ELR (cell line): ENCODE results near the gene MX1.

Experiments used
- DNase-seq: peaks from one replicate; pipeline ENCODE4 v3.0.0-alpha.2; 2015; ENCODE audit warnings: low read depth

The MX1 gene

DNA sequence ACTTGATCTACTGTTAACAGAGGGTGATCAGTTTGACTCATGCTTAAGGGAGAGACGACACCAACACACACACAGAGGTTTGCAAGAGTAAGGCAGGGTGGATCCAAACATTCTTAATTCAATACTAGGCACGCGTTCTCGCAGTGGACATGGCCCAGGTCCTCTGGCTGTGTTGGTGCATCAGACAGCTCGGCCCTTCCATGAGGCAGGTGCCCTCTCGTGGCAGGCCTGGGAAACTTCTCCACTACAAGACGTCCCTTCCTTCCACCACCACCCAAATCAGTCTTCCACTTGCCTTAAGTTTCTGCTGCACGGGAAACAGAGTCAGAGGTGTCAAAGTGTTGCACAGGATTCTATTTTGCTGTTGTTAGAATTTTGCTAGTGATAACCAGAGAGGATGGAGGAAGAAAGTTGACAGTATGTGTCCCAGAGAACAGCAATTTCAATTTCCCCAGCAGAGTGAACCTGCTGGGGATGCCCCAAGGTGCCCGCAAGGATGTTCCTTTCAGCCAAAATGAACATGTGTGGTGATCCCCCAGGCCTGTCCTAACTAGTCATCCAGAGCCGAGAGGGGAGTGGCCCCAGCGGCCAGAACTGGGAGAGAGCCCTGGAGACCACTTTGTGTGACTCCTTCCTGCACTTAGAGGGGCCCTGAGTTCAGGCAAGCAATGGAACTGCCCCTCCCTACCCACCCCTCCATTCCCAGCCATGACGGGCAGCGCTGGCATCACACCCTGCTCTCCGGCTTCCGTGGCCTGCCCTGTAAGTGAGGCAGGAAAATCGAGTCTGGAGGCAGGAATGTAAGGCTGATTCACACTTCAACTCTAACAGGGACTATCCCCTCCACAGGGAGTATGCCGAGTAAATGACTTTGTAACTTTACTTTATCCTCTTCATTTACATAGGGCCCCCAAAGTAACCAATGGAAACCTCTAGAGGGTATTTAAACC is 34.8 kb downstream of the MX1 start:
- peak; percentile 54 for DNase-seq

GRCh38 chr21:41465176-41465781 is 39.2 kb downstream of the MX1 start:
- DNase-seq = no peak

DNA sequence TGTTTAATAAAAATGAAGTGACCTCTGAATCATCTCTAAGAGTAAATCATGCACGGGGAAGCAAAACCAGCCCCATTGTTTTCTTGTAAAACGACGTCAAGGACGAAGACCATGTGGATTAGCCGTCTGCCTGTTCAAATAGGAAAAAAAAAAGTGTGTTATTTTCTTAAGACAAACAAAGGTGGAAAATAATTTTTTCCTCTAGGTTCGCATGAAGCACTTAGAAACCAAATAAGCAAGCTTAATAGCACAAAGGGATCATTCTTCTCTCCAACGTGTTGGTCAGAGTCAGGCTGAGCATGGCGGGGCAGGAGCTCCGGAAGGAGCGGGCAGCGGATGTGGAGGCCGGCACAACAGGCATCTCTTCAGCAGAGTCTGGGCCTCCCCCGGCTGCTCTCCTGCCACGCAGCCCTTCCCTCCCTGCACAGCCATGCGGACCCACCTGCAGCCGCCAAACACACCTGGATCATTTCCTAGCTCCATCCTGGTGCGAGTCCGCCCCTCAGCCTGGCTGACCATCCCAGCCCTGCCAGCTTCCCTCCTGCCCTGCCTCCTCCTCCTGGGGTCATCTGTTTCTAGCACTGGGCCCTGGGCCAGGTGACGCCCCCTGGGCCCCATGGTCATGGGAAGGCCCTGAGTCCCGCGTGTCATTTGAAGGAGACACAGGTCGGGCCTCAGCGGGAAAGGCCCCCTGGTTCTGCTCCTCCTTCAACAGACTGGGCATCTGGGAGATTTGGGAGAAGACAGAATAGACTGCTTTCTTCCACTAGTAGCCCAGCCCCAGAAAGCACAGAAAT is 40.2 kb downstream of the MX1 start:
- DNase-seq = no peak

DNA sequence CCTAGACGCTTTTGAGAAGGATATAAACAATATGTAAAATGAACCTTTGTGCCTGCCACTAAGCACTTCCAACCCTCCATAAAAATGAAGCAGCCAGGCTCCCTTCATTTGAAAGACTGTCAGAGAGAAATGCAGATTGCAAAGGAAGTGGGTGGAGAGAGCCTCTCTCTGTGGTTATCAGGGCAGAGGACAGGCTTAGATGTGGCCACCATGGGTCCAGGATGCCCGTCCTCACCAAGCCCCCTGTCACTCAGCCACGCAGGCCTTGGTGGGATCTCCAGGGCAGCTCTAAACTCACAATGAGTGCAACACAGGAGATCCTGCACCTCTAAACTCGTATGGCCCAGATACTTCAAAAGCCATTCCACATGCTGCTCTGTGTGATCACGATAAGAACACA is 44.0 kb downstream of the MX1 start:
- no peak for DNase-seq

DNA sequence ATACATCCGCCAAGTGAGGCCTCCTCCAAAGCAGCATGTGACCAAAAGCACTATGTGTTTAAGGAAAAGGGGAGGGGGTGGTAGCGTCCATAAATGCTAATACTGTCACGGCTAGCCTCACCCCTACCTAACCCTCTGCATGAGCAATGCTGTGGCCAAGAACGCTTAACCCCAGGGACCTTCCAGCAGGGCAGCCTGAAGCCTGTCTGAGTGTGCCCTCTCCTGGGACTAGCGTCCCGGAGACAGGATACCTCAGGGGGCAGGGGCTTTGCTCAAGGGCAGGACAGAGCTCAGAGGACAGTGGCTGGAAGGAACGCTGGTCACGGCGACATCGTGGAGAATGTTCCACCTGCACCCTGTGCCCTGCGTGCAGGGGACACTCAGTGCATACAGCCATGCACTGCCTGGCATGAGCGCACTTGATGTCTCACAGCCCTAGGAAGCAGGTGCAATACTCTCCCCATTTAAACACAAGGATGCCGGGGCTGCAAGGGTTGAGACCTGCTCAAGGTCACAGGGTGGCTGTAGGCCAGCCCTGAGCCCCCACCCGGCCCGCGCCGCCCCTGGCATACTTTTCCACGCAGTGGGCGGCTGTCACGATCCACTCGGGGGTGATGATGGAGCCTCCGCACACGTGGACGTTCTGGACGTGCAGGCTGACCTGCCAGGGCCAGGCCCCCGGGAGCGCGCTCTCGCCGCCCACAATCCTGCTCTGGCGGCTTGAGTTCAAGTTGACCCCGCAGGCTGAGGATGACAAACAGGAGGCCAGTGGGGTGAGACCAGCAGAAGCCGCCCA is 46.9 kb downstream of the MX1 start:
- DNase-seq = no peak

GRCh38 chr21:41475714-41476420 is 49.8 kb downstream of the MX1 start:
- DNase-seq = no peak

DNA sequence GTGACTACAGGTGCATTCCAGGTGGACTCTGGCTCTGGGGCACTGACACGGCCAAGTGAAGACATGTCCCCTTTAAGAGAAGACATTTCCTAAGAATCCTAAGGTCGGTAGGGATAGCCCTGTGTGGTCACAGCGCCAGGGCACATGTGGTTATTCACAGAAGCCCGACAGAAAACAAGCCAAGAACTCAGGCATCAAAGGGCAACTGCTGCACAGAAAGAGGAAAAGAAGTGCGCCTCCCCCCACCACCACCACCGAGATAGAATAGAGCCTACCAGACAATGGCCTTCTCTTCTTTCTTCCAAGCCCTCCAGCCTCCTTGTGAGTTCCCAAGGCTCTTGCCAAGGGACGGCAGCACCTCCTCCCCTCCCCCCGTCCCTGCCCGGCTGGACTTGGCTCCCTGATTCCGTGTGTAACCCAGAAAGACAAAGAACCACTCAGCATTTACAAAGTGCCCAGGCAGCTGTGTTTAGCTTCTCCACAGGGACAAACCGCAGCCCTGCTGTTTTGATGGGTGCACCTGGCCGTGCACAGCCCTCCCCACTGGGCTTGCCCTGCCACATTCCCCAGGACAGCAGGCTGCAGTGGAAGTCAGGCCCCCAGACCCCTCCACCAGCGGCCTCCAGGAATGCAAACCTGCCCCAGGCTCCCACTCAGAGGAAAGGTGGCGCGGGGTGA is 51.7 kb downstream of the MX1 start:
- DNase-seq = no peak

DNA sequence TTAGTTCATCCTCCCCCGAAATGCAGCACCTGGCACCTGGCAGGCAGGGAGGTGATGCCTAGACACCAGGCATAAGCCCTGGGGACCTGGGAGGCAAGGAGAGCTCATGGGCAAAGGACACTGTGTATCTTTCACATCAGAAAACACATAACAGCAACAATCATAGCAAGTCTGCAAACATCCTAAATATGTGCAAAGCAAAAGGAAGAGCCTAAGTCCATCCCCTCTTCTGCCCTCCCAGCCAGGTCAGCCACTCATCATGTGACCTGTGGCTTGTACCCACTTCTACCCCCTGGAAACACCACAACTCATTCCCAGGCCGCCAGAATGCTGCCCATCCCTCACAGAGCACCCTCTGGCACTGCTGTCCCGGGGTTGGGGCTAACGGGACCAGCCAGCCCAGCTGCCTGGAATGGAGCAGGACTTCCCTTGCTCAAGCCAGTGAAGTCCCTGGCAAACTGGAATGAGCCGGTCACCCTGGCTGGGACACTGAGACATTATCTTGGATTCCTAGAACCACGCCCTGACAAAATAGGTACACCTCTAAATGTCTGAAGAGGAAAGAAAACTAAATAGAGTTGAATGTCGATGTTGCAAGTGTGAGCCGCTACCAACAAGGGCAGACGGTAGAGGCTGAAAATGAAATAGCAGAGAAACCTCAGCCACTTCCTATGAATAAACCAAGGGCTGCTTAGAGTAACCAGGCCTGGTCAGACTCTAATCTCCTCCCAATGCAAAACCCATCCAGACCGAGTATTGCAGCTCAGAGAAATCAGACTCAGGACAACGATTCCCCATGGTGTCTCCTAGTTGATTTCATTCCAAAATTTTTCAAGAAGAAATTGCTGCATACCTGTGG is 52.5 kb downstream of the MX1 start:
- DNase-seq = no peak

DNA sequence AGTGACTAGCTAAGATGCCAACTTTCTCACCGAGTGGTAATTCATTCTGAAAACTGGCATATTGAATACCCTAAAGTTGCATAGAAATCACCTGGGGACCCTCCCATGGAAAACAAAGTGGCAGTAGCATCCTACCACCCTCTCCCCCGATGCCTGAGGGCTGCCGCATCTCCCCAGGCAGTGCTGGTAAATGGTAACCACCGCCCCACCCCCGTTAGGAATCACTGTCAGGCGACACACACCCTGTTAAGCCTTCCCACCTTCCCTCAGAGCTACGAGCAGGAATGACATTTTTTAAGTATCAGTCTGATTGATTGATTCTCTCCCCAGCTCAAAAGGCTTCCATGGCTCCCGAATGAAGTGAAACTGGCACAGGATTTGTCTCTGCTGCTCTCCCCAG is 53.6 kb downstream of the MX1 start:
- DNase-seq = no peak

- no peak for DNase-seq
These were observed 54.1 kb downstream of the MX1 start for GRCh38 chr21:41480086-41480690.

- DNase-seq = peak; percentile 37
These were observed 55.2 kb downstream of the MX1 start for GRCh38 chr21:41481191-41481590.

GRCh38 chr21:41482301-41482700 is 56.3 kb downstream of the MX1 start:
- peak; percentile 23 for DNase-seq

DNA sequence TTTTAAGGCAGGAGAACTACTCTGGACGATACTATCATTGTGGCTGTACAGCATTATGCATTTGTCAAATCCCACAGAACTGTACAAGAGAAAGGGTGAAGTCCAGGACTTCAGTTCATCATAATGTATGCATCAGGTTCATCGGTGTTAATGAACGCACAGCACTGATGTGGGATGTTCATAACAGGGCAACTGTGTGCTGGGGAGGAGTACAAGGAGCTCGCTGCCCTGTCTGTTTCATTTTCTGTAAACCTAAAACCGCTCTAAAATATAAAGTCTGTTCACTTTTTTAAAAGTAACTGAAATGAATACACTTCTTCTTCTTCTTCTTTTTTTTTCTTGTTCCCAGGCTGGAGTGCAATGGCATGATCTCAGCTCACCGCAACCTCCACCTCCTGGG is 56.9 kb downstream of the MX1 start:
- DNase-seq = no peak

GRCh38 chr21:41483415-41483814 is 57.4 kb downstream of the MX1 start:
- DNase-seq = no peak

- no peak for DNase-seq
These were observed 57.9 kb downstream of the MX1 start for GRCh38 chr21:41483973-41484372.

DNA sequence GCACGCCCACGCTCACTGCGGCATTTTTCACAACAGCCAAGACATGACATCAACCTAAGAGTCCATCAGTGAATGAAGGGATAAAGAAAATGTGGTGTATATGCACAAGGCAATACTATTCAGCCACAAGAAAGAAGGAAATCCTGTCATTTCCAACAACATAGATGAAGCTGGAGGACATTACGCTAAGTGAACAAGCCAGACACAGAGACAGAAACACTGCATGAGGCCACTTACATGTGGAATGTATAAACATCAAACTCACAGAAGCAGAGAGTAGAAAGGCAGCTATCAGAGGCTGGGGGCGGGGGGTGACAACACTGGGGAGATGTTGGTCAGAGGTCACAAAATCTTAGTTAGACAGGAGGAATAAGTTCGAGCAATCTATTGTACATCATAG is 61.0 kb downstream of the MX1 start:
- no peak for DNase-seq

GRCh38 chr21:41488080-41488479 is 62.0 kb downstream of the MX1 start:
- no peak for DNase-seq

DNA sequence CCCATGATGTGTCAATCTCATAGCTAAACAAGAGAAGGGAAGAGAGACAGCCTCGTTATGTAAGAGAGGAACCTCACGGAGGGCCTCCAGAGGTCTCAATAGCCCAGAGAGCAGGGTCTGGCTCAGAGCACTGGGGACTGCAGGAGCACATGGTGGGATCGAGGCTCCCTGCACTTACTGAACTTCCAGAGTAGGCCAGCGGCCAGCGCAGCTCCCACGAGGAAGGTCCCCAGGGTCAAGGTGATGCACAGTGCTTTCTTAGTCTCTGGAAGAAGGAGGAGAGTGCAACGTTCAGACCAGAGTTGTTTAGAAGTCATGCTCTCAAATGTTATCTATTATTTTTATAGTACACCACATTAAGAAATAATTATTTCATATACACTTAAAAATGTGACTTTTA is 63.3 kb downstream of the MX1 start:
- DNase-seq = no peak

DNA sequence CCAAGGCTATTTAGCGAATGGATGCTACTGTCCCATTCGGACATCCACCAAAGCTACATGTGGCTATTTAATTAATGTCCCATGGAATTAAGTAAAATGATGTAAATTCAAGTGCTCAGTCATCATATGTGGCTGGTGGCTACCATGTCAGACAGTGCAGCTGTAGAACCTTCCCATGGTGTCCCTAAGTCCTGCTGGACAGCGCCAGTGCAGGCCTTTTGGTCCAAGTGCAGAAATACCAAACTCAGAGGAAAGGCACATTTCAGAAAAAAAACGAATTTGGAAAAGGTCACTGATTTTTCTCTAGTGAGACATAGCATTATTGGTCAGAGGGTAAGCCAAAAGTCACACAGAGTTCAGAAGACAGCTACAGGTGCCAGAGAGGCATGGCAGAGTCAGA is 64.3 kb downstream of the MX1 start:
- DNase-seq = no peak
